Natural killer cell (primary cell): ENCODE data around the gene KAZN. TPM values are rescaled to one million over a fixed set of nuclear protein-coding genes. Genes with fewer than 3 reads are reported as not detected.

ENCODE experiments used
- ATAC-seq, 3 donors: fragments of 150-1000 bp in 2 of 3; fragments of 200-7000 bp in 1 of 3; cut with Tn5 transposase; 1 replicate in 1 of 3; 2 replicates in 2 of 3; pipeline ENCODE4 v1.10.0; 2021; ENCODE audit warnings: mild to moderate bottlenecking in 2 of 3, moderate library complexity in 2 of 3
- DNase-seq, 2 donors: peaks; one replicate each; pipeline versions ENCODE4 v3.0.0 to v3.0.0-alpha.2; 2013 to 2021; ENCODE audit warnings: mixed read lengths in 1 of 2
- H3K27ac ChIP-seq: one replicate; pipeline ENCODE4 v1.5.1; 2013; ENCODE audit warnings: mild to moderate bottlenecking, low read length
- H3K27me3 ChIP-seq: one replicate; pipeline ENCODE4 v1.6.1; 2013; ENCODE audit warnings: low read length; ENCODE audit not compliant: control insufficient read depth, insufficient read depth
- H3K36me3 ChIP-seq: one replicate; pipeline ENCODE4 v1.6.1; 2013; ENCODE audit warnings: low read length; ENCODE audit not compliant: control insufficient read depth, insufficient read depth
- H3K4me1 ChIP-seq: one replicate; pipeline ENCODE4 v1.6.1; 2013; ENCODE audit warnings: low read length; ENCODE audit not compliant: control insufficient read depth, insufficient read depth
- H3K4me3 ChIP-seq: one replicate; pipeline ENCODE4 v1.5.1; 2013; ENCODE audit warnings: low read length
- H3K9me3 ChIP-seq: one replicate; pipeline ENCODE4 v1.6.1; 2013; ENCODE audit warnings: low read length; ENCODE audit not compliant: control insufficient read depth, insufficient read depth
- H3K27ac Mint-ChIP-seq, 2 donors: one replicate each; pipeline ENCODE4 v1.8.0; 2022; ENCODE audit warnings: mild to moderate bottlenecking in 2 of 2, mixed read lengths in 2 of 2, moderate library complexity in 1 of 2
- H3K27me3 Mint-ChIP-seq, 2 donors: one replicate each; pipeline ENCODE4 v1.8.0; 2022; ENCODE audit warnings: low read depth in 2 of 2, mixed read lengths in 2 of 2
- H3K36me3 Mint-ChIP-seq: one replicate; pipeline ENCODE4 v1.8.0; 2022; ENCODE audit warnings: mixed read lengths
- H3K4me1 Mint-ChIP-seq, 2 donors: one replicate each; pipeline ENCODE4 v1.8.0; 2022; ENCODE audit warnings: mixed read lengths in 2 of 2
- H3K4me3 Mint-ChIP-seq: one replicate; pipeline ENCODE4 v1.8.0; 2022; ENCODE audit warnings: mild to moderate bottlenecking, moderate library complexity, mixed read lengths
- H3K9me3 Mint-ChIP-seq, 2 donors: one replicate each; pipeline ENCODE4 v1.8.0; 2022; ENCODE audit warnings: mixed read lengths in 2 of 2
- CTCF ChIP-seq: fragments of 200-600 bp; IDR thresholded peaks from one replicate; pipeline ENCODE4 v1.8.0; 2022; ENCODE audit warnings: antibody characterized with exemption
- WGBS: methylation state at CpG from one replicate; pipeline ENCODE4 v1.1.7; 2013; ENCODE audit warnings: missing lambda C conversion rate; ENCODE audit not compliant: insufficient coverage; 5-methylcytosine and 5-hydroxymethylcytosine counted together
- intact Hi-C: fragments of 100-400 bp; cut with micrococcal nuclease; formaldehyde crosslinking; loops from one replicate; pipeline ENCODE4 v1.14.2; 2022
- total RNA-seq, 4 donors: library from RNA; stranded (reverse); fragments of 120-200 nt in 1 of 4; gene quantifications; one replicate each; pipeline versions ENCODE4 v1.2.3 to v1.2.4, GENCODE V29; 2013 to 2022

KAZN gene
- total RNA-seq, 3 donors from 2014 or later (not counting 1 experiment from before 2014, with no cell fraction given), result 1.2 to 2.0 (median 1.7) TPM

DNA sequence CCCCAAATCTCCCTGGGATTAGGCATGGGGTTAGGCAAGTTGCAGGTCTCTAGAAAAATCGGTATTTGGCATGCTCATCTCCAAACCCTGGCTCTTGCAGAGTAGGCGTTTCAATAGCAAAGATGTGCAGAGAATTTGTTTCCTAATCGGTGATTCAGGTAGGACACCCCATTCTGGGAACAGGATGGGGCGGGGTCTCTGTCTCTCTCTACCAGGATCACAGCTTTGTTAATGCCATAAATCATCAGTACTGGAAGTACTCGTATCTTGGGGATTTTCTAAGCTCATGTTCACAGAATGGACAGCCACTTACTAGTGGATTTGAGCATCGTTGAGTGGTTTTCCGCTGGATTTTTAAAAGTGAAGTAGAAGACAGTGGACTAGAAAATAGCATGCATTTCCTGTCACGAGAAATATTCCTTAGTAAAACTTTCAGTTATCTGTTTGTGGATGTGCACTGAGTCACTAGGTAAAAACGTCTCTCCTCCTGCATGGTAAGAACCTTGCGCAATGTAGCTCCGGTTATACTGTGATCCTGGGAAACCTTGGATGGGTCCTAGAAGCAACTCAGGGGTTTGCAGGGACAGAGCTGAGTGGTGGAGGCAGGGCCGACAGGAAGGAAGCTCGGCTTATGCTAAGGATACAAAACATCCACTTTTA is 560.2 kb downstream of the KAZN start:
- Histone ChIP-seq H3K9me3 (no peaks in the 10 kb centered on the region), H3K4me1 (peaks cover 28% of the 10 kb centered on the region), H3K4me3 (no peak overlapping the region), H3K36me3 (no peaks in the 10 kb centered on the region), H3K27ac (no peak overlapping the region), H3K27me3 (peaks cover 13% of the 10 kb centered on the region)
- intact Hi-C loops, result no loop called here
- Mint-ChIP-seq H3K9me3 (no peaks in the 10 kb centered on the region), H3K27ac (no peak overlapping the region), H3K4me3 (no peak overlapping the region), H3K27me3 (peaks cover 10 to 14% of the 10 kb centered on the region in 2 donors), H3K4me1 (peaks cover 19 to 20% of the 10 kb centered on the region in 2 donors), H3K36me3 (no peaks in the 10 kb centered on the region)
- DNase-seq, result no peak
- no peak for ATAC-seq
- TF ChIP-seq CTCF, result no peak
- WGBS, result 68% methylated on average over 13 of the region's 13 CpGs

DNA sequence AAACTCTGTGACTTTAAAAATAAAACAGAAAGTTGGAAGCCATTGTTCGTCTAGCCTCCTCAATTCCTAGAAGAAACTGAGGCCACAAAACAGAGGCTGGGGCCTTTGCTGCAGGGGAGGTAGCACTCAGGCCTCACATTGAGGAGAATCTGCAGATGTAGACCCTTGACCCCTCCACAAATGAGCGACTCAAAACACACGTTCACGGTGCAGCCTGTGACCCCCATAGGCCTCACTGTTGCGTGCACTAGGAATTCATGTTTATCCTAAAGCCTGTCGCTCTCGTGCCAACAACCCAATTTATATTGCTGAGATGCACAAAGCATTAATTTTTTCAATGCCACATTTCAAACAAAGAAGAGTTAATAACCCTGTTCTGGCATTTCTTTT is 560.7 kb downstream of the KAZN start:
- H3K9me3 Mint-ChIP-seq, result no peaks in the 10 kb centered on the region
- H3K27ac ChIP-seq, result no peak overlapping the region
- H3K4me3 ChIP-seq, result no peak overlapping the region
- H3K9me3 ChIP-seq, result no peaks in the 10 kb centered on the region
- peaks cover 19% of the 10 kb centered on the region in 2 donors for H3K4me1 Mint-ChIP-seq
- intact Hi-C loops, result no loop called here
- H3K27me3 ChIP-seq, result peaks cover 12% of the 10 kb centered on the region
- DNase-seq, result no peak
- ATAC-seq, result no peak
- H3K27me3 Mint-ChIP-seq, result peaks cover 10 to 13% of the 10 kb centered on the region in 2 donors
- H3K4me1 ChIP-seq, result peaks cover 25% of the 10 kb centered on the region
- no peaks in the 10 kb centered on the region for H3K36me3 ChIP-seq
- 66% methylated on average over 7 of the region's 7 CpGs for WGBS
- H3K36me3 Mint-ChIP-seq, result no peaks in the 10 kb centered on the region
- no peak overlapping the region for H3K4me3 Mint-ChIP-seq
- no peak for TF ChIP-seq CTCF
- H3K27ac Mint-ChIP-seq, result no peak overlapping the region

- intact Hi-C loops, result no loop called here
These were observed 562.1 kb downstream of the KAZN start for GRCh38 chr1:15160626-15161025.

More at GRCh38 chr1:15160626-15161025, 562.1 kb downstream of the KAZN start:
- Histone ChIP-seq H3K4me1 (peaks cover 12% of the 10 kb centered on the region), H3K27me3 (no peaks in the 10 kb centered on the region), H3K4me3 (no peak overlapping the region), H3K27ac (no peak overlapping the region), H3K9me3 (no peaks in the 10 kb centered on the region), H3K36me3 (no peaks in the 10 kb centered on the region)
- no peak overlapping the region for H3K27ac Mint-ChIP-seq
- no peak for ATAC-seq
- TF ChIP-seq CTCF, result no peak
- H3K9me3 Mint-ChIP-seq, result no peaks in the 10 kb centered on the region
- peaks cover 9% of the 10 kb centered on the region in 2 donors for H3K4me1 Mint-ChIP-seq
- 66% methylated on average over 6 of the region's 8 CpGs for WGBS
- no peaks in the 10 kb centered on the region for H3K36me3 Mint-ChIP-seq
- H3K4me3 Mint-ChIP-seq, result no peak overlapping the region
- DNase-seq, result no peak
- H3K27me3 Mint-ChIP-seq, result peaks cover 0 to 3% of the 10 kb centered on the region in 2 donors
